ENCODE measurements around the gene TWF1. TPM values are rescaled to one million over a fixed set of nuclear protein-coding genes. Genes with fewer than 3 reads are reported as not detected.

TWF1 gene
- total and polyA plus RNA-seq, 2 experiments from 2014 or later = 141 to 246 TPM

GRCh38 chr12:43812057-43812456 lies 5.9 kb upstream of the TWF1 start:
- no peaks in the 10 kb centered on the region for H3K9me3 ChIP-seq (ENCODE audit: low read depth)
- peaks cover 2% of the 10 kb centered on the region for H3K4me1 ChIP-seq (ENCODE audit: insufficient read depth)
- no peak overlapping the region for H3K4me2 ChIP-seq (ENCODE audit: unreplicated experiment)
- TF ChIP-seq EZH2 (IDR thresholded peaks at IDR 0.05; ENCODE audit: insufficient read depth, poor library complexity, severe bottlenecking) = no peak
- no peak for TF ChIP-seq EZH2phosphoT487 (IDR thresholded peaks at IDR 0.05; ENCODE audit: insufficient read depth, low read depth)
- H3F3A ChIP-seq (ENCODE audit: insufficient read depth) = 0 out of 2 replicates have a peak, but pooled peaks cover under 1% of the 10 kb centered on the region
- no peaks in the 10 kb centered on the region for H3K9me2 ChIP-seq (ENCODE audit: insufficient read depth)
- H2AFZ ChIP-seq = peak overlapping the region; percentile 22; the same call in 1 of the 2 replicates
- no peak overlapping the region for H3K27ac ChIP-seq
- in situ Hi-C loops (cut with MboI) = no loop called here
- H3K4me3 ChIP-seq = no peak overlapping the region
- no peaks in the 10 kb centered on the region for H3K27me3 ChIP-seq (replicated peaks; ENCODE audit: insufficient read depth)
- no peak overlapping the region for H3K9ac ChIP-seq
- DNase-seq = no peak
- H4K20me1 ChIP-seq (ENCODE audit: insufficient read depth) = no peaks in the 10 kb centered on the region
- no peaks in the 10 kb centered on the region for H3K79me2 ChIP-seq (ENCODE audit: insufficient read depth)
- 45 to 54% methylated on average over 2 of the region's 2 CpGs for WGBS, 2 experiments (ENCODE audit: low coverage in 1 of 2, low lambda C conversion rate in 2 of 2, missing lambda C conversion rate in 2 of 2)
- H3K36me3 ChIP-seq (ENCODE audit: low read depth) = no peaks in the 10 kb centered on the region

GRCh38 chr12:43807386-43807785 lies 1.3 kb upstream of the TWF1 start:
- peak overlapping the region; percentile 99; the same call in 1 of the 2 replicates for H3K4me3 ChIP-seq
- peak overlapping the region; percentile 96 for H3K9ac ChIP-seq
- no peaks in the 10 kb centered on the region for H3K9me2 ChIP-seq (ENCODE audit: insufficient read depth)
- H3K27me3 ChIP-seq (replicated peaks; ENCODE audit: insufficient read depth) = no peaks in the 10 kb centered on the region
- H3K4me1 ChIP-seq (ENCODE audit: insufficient read depth) = peaks cover 32% of the 10 kb centered on the region
- peaks cover 7% of the 10 kb centered on the region; the same call in 1 of the 2 replicates for H3F3A ChIP-seq (ENCODE audit: insufficient read depth)
- peak overlapping the region; percentile 94 for H2AFZ ChIP-seq
- peaks cover 15% of the 10 kb centered on the region; the same call in 1 of the 2 replicates for H3K36me3 ChIP-seq (ENCODE audit: low read depth)
- no peak for DNase-seq
- H3K79me2 ChIP-seq (ENCODE audit: insufficient read depth) = peaks cover 36% of the 10 kb centered on the region
- no peak overlapping the region for H3K4me2 ChIP-seq (ENCODE audit: unreplicated experiment)
- no peaks in the 10 kb centered on the region for H4K20me1 ChIP-seq (ENCODE audit: insufficient read depth)
- H3K27ac ChIP-seq = no peak overlapping the region
- TF ChIP-seq EZH2phosphoT487 (IDR thresholded peaks at IDR 0.05; ENCODE audit: insufficient read depth, low read depth) (no peak), EZH2 (IDR thresholded peaks at IDR 0.05; ENCODE audit: insufficient read depth, poor library complexity, severe bottlenecking) (no peak)
- H3K9me3 ChIP-seq (ENCODE audit: low read depth) = no peaks in the 10 kb centered on the region
- in situ Hi-C loops (cut with MboI) = no loop called here
- 97 to 98% methylated on average over 3 of the region's 3 CpGs for WGBS, 2 experiments (ENCODE audit: low coverage in 1 of 2, low lambda C conversion rate in 2 of 2, missing lambda C conversion rate in 2 of 2)

GRCh38 chr12:43806737-43807072 lies 588 bp upstream of the TWF1 start:
- peaks cover 21% of the 10 kb centered on the region for H3K36me3 ChIP-seq (ENCODE audit: low read depth)
- H3K4me1 ChIP-seq (ENCODE audit: insufficient read depth) = peaks cover 32% of the 10 kb centered on the region
- DNase-seq = no peak
- peak overlapping the region; percentile 97 for H3K4me2 ChIP-seq (ENCODE audit: unreplicated experiment)
- H3K27me3 ChIP-seq (replicated peaks; ENCODE audit: insufficient read depth) = no peaks in the 10 kb centered on the region
- peaks cover 7% of the 10 kb centered on the region; the same call in 1 of the 2 replicates for H3F3A ChIP-seq (ENCODE audit: insufficient read depth)
- peak overlapping the region; percentile 94 for H2AFZ ChIP-seq
- in situ Hi-C loops (cut with MboI) = no loop called here
- peak overlapping the region; percentile 99 for H3K4me3 ChIP-seq
- H3K9ac ChIP-seq = peak overlapping the region; percentile 96
- 1 to 3% methylated on average over 3 of the region's 3 CpGs for WGBS, 2 experiments (ENCODE audit: low coverage in 1 of 2, low lambda C conversion rate in 2 of 2, missing lambda C conversion rate in 2 of 2)
- H3K9me3 ChIP-seq (ENCODE audit: low read depth) = no peaks in the 10 kb centered on the region
- TF ChIP-seq EZH2 (IDR thresholded peaks at IDR 0.05; ENCODE audit: insufficient read depth, poor library complexity, severe bottlenecking) = no peak
- TF ChIP-seq EZH2phosphoT487 (IDR thresholded peaks at IDR 0.05; ENCODE audit: insufficient read depth, low read depth) = no peak
- peaks cover 43% of the 10 kb centered on the region for H3K79me2 ChIP-seq (ENCODE audit: insufficient read depth)
- no peaks in the 10 kb centered on the region for H3K9me2 ChIP-seq (ENCODE audit: insufficient read depth)
- no peaks in the 10 kb centered on the region for H4K20me1 ChIP-seq (ENCODE audit: insufficient read depth)
- H3K27ac ChIP-seq = peak overlapping the region; percentile 93

- Histone ChIP-seq H3K9me2 (ENCODE audit: insufficient read depth) (no peaks in the 10 kb centered on the region), H3K4me2 (ENCODE audit: unreplicated experiment) (peak overlapping the region; percentile 97), H4K20me1 (ENCODE audit: insufficient read depth) (no peaks in the 10 kb centered on the region), H3F3A (ENCODE audit: insufficient read depth) (peaks cover 7% of the 10 kb centered on the region; the same call in 1 of the 2 replicates), H2AFZ (peak overlapping the region; percentile 94), H3K27me3 (replicated peaks; ENCODE audit: insufficient read depth) (no peaks in the 10 kb centered on the region), H3K4me3 (peak overlapping the region; percentile 99), H3K79me2 (ENCODE audit: insufficient read depth) (peaks cover 54% of the 10 kb centered on the region), H3K9me3 (ENCODE audit: low read depth) (no peaks in the 10 kb centered on the region), H3K9ac (peak overlapping the region; percentile 96), H3K36me3 (ENCODE audit: low read depth) (peaks cover 33% of the 10 kb centered on the region), H3K27ac (peak overlapping the region; percentile 93), H3K4me1 (ENCODE audit: insufficient read depth) (peaks cover 32% of the 10 kb centered on the region)
- TF ChIP-seq EZH2 (IDR thresholded peaks at IDR 0.05; ENCODE audit: insufficient read depth, poor library complexity, severe bottlenecking) = no peak
- WGBS, 2 experiments (ENCODE audit: low coverage in 1 of 2, low lambda C conversion rate in 2 of 2, missing lambda C conversion rate in 2 of 2) = 9 to 11% methylated on average over 20 of the region's 20 CpGs
- DNase-seq = no peak
- in situ Hi-C loops (cut with MboI) = no loop called here
Measured at GRCh38 chr12:43805149-43805859, 813 bp downstream of the TWF1 start.

All from GM23248 (cell line).